HL-60 (cell line): ENCODE data around the gene BANF1.
"Not testable (repeated sequence)": the region's sequence is repeated elsewhere in the genome, so short reads cannot be mapped to it uniquely, and the experiment has no call there.

Source experiments
- DNase-seq, 2 experiments: peaks; one replicate each; pipeline ENCODE4 v3.0.0-alpha.2; 2010 to 2020; ENCODE audit warnings: low read depth in 1 of 2, low spot score in 1 of 2
- H3K27ac ChIP-seq: fragments of 250-450 bp; sonication (Bioruptor Pico); replicated peaks from 2 replicates; pipeline ENCODE4 v1.5.1; 2020; ENCODE audit warnings: mild to moderate bottlenecking, moderate library complexity
- H3K27me3 ChIP-seq: fragments of 250-450 bp; sonication (Bioruptor Pico); 2 replicates; pipeline ENCODE4 v1.5.1; 2021; ENCODE audit warnings: mild to moderate bottlenecking, moderate library complexity; ENCODE audit not compliant: insufficient read depth, poor library complexity, severe bottlenecking
- H3K4me3 ChIP-seq: replicated peaks from 2 replicates; pipeline ENCODE4 v1.5.1; 2011; ENCODE audit warnings: mild to moderate bottlenecking, control low read depth, low read length; ENCODE audit not compliant: insufficient read depth
- CTCF ChIP-seq: IDR thresholded peaks from one replicate; pipeline ENCODE4 v1.5.1; 2011; ENCODE audit warnings: low read length, control low read depth, inconsistent platforms; ENCODE audit not compliant: insufficient read depth
- GABPA ChIP-seq: IDR thresholded peaks from 2 replicates; pipeline ENCODE4 v1.6.1; 2012; ENCODE audit warnings: low read depth
- POLR2AphosphoS5 ChIP-seq: IDR thresholded peaks from 2 replicates; pipeline ENCODE4 v1.6.1; 2012; ENCODE audit warnings: low read depth
- REST ChIP-seq: IDR thresholded peaks from 2 replicates; pipeline ENCODE4 v1.6.1; 2012; ENCODE audit warnings: low read depth; ENCODE audit not compliant: insufficient replicate concordance
- SPI1 ChIP-seq: IDR thresholded peaks from 2 replicates; pipeline ENCODE4 v1.6.1; 2012; ENCODE audit warnings: low read depth, mild to moderate bottlenecking, borderline replicate concordance

Gene BANF1

GRCh38 chr11:66008468-66009101 is 6.3 kb downstream of the BANF1 start:
- Histone ChIP-seq H3K4me3 (no peak overlapping the region), H3K27ac (no peak overlapping the region), H3K27me3 (peaks cover 9% of the 10 kb centered on the region)
- TF ChIP-seq CTCF (no peak), SPI1 (no peak), GABPA (no peak)
- DNase-seq: no peak

GRCh38 chr11:66010036-66010435 is 7.7 kb downstream of the BANF1 start:
- H3K27me3 ChIP-seq, DNase-seq, H3K27ac ChIP-seq, H3K4me3 ChIP-seq: not testable (repeated sequence)

GRCh38 chr11:66011239-66011784 is 9.0 kb downstream of the BANF1 start:
- no peak overlapping the region for H3K4me3 ChIP-seq
- TF ChIP-seq CTCF (no peak), REST (no peak), GABPA (no peak), SPI1 (no peak), POLR2AphosphoS5 (no peak)
- H3K27me3 ChIP-seq: peaks cover 9% of the 10 kb centered on the region
- no peak overlapping the region for H3K27ac ChIP-seq
- DNase-seq: no peak

GRCh38 chr11:66011785-66012303 is 9.5 kb downstream of the BANF1 start, which contains the start of gene CST6:
CST6 (plus strand) TSS chr11:66012008; CDS start chr11:66012045, 37 bp downstream.
- no peak for DNase-seq
- Histone ChIP-seq H3K27me3 (peaks cover 9% of the 10 kb centered on the region), H3K4me3 (no peak within 1 kb of the TSS), H3K27ac (no peak within 1 kb of the TSS)
- TF ChIP-seq GABPA: no peak
- TF ChIP-seq REST: no peak
- TF ChIP-seq CTCF: no peak
- TF ChIP-seq POLR2AphosphoS5: no peak
- TF ChIP-seq SPI1: no peak
